OCI-LY1 (cell line): Measurements from ENCODE around the gene SLC39A13.

ENCODE experiments used
- CTCF ChIP-seq: fragments of 200-600 bp; sonication (generic), shearing (Covaris generic); IDR thresholded peaks from 2 replicates; pipeline ENCODE4 v1.5.1; 2017; ENCODE audit warnings: mild to moderate bottlenecking, antibody characterized with exemption, low read length, moderate library complexity, mixed read lengths
- EZH2 ChIP-seq: fragments of 200-600 bp; sonication (generic), shearing (Covaris generic); IDR thresholded peaks from 2 replicates; pipeline ENCODE4 v1.8.0; 2017; ENCODE audit warnings: borderline replicate concordance, mixed run types, mild to moderate bottlenecking, antibody characterized with exemption, low read length, moderate library complexity, mixed read lengths

GRCh38 chr11:47376107-47376524 lies 32.3 kb upstream of the SLC39A13 start:
- TF ChIP-seq CTCF (no peak), EZH2 (no peak)
